SK-N-MC (cell line): ENCODE results near the gene ABLIM3.

Source experiments
- EZH2 ChIP-seq: fragments of 200-600 bp; sonication (generic); IDR thresholded peaks from one replicate; pipeline ENCODE4 v1.6.1; 2017; ENCODE audit warnings: antibody characterized with exemption
- FOXP2 ChIP-seq: optimal IDR thresholded peaks from 2 replicates; pipeline ENCODE3; 2011; ENCODE audit warnings: mild to moderate bottlenecking, moderate library complexity; ENCODE audit not compliant: insufficient read depth; ENCODE audit errors: extremely low read length, control extremely low read depth
- POLR2AphosphoS5 ChIP-seq: IDR thresholded peaks from 2 replicates; pipeline ENCODE4 v1.6.1; 2012; ENCODE audit warnings: mild to moderate bottlenecking, low read depth, low read length, borderline replicate concordance

GRCh38 chr5:149110406-149110805 is 30.9 kb upstream of the ABLIM3 start:
- TF ChIP-seq POLR2AphosphoS5, result no peak
- TF ChIP-seq EZH2, result no peak
- no peak for TF ChIP-seq FOXP2
